ENCODE measurements around the gene NSD1.
"Not testable (repeated sequence)": the region's sequence is repeated elsewhere in the genome, so short reads cannot be mapped to it uniquely, and the experiment has no call there.

Gene NSD1

GRCh38 chr5:177332031-177332895, 198.7 kb downstream of the NSD1 start:
- no peak for DNase-seq

- DNase-seq: no peak
Observed at GRCh38 chr5:177332896-177333260, 199.3 kb downstream of the NSD1 start.

GRCh38 chr5:177333420-177334154, 200.0 kb downstream of the NSD1 start:
- no peak for DNase-seq

- DNase-seq: no peak
Observed at GRCh38 chr5:177334155-177334551, 200.6 kb downstream of the NSD1 start.

GRCh38 chr5:177334781-177335700, 201.5 kb downstream of the NSD1 start:
- no peak for DNase-seq

GRCh38 chr5:177335701-177336065, 202.1 kb downstream of the NSD1 start:
- no peak for DNase-seq

GRCh38 chr5:177336112-177336511, 202.5 kb downstream of the NSD1 start:
- peak; percentile 18 for DNase-seq

GRCh38 chr5:177336603-177337494, 203.3 kb downstream of the NSD1 start:
- DNase-seq: no peak

- DNase-seq: no peak
Observed at GRCh38 chr5:177338251-177339106, 204.9 kb downstream of the NSD1 start.

GRCh38 chr5:177339107-177339638, 205.6 kb downstream of the NSD1 start:
- DNase-seq: no peak

GRCh38 chr5:177343000-177343399, 209.4 kb downstream of the NSD1 start:
- not testable (repeated sequence) for DNase-seq

- DNase-seq: no peak
Observed at GRCh38 chr5:177343777-177344176, 210.2 kb downstream of the NSD1 start.

GRCh38 chr5:177344891-177345290, 211.3 kb downstream of the NSD1 start:
- DNase-seq: no peak

GRCh38 chr5:177346820-177347219, 213.2 kb downstream of the NSD1 start:
- DNase-seq: no peak

GRCh38 chr5:177347699-177348098, 214.1 kb downstream of the NSD1 start:
- no peak for DNase-seq

GRCh38 chr5:177349362-177349647, 215.7 kb downstream of the NSD1 start:
- no peak for DNase-seq

GRCh38 chr5:177349762-177350161, 216.2 kb downstream of the NSD1 start:
- no peak for DNase-seq

Data from fibroblast of skin of right biceps (primary cell).